ENCODE measurements around the gene CTSC. TPM values are rescaled to one million over a fixed set of nuclear protein-coding genes. Genes with fewer than 3 reads are reported as not detected.
A peak's percentile ranks its signal among the peaks of the same experiment; 100 is the strongest.

Gene CTSC
- total RNA-seq, 5 donors from 2014 or later (not counting 1 experiment from before 2014, with no cell fraction given): 42.7 to 64.5 (median 56.1) TPM

DNA sequence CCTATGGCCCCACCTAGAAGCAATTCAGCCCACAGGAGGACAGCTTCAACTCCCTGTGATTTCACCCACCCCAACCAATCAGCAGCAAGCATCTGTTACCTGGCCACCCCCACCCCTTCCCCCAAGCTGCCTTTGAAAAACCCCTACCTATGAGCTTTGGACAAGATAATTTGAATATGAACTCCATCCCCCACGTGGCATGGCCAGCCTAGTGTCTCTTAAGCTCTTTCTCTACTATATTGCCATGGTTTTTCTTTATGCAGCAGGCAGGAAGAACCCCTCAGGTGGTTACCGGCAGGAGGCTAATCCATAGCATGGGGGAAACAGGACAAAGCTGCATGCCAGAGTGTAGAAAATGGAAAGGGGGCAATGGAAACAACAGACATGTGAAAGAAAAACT is 29.0 kb downstream of the CTSC start:
- ChIA-PET CTCF (interaction anchor here (0.6 to 0.7 kb wide), 2 partner anchors 18 to 231 kb away, joined by 3 to 6 read pairs; no protein-coding TSS in a partner anchor), POLR2A (interaction anchor here (0.5 to 0.8 kb wide), 3 partner anchors 13 to 59 kb away, joined by 3 to 4 read pairs (median 3); partner anchors contain the start of gene CTSC (in 1 of the 2))
- no peak overlapping the region for H3K27ac ChIP-seq (ENCODE audit: low read length)
- Mint-ChIP-seq H3K27ac (no peak overlapping the region), H3K36me3 (peaks cover 75% of the 10 kb centered on the region), H3K4me1 (peaks cover 17 to 35% (median 33%) of the 10 kb centered on the region in 3 donors), H3K4me3 (no peak overlapping the region), H3K9me3 (no peaks in the 10 kb centered on the region), H3K27me3 (no peaks in the 10 kb centered on the region)
- WGBS (ENCODE audit: insufficient coverage): 100% methylated on average over 1 of the region's 2 CpGs
- H3K27me3 ChIP-seq (replicated peaks in 1 of 2; ENCODE audit: control insufficient read depth in 2 of 2, extremely low read depth in 1 of 2, insufficient read depth in 2 of 2, low read length in 1 of 2): no peaks in the 10 kb centered on the region
- no peak for ATAC-seq (replicated peaks in 1 of 4)
- H3K4me1 ChIP-seq (ENCODE audit: control insufficient read depth in 1 of 2, extremely low read depth in 1 of 2, insufficient read depth in 2 of 2, low read length in 2 of 2): peaks cover 0 to 7% of the 10 kb centered on the region in 2 experiments
- no peak overlapping the region for H3K4me3 ChIP-seq (ENCODE audit: control insufficient read depth in 1 of 2, extremely low read depth in 1 of 2, low read length in 1 of 2)
- H3K36me3 ChIP-seq (ENCODE audit: control insufficient read depth in 2 of 2, extremely low read depth in 1 of 2, insufficient read depth in 1 of 2, low read length in 1 of 2): peaks cover 0 to 47% of the 10 kb centered on the region in 2 donors
- DNase-seq: no peak
- H3K9me3 ChIP-seq: no peaks in the 10 kb centered on the region

DNA sequence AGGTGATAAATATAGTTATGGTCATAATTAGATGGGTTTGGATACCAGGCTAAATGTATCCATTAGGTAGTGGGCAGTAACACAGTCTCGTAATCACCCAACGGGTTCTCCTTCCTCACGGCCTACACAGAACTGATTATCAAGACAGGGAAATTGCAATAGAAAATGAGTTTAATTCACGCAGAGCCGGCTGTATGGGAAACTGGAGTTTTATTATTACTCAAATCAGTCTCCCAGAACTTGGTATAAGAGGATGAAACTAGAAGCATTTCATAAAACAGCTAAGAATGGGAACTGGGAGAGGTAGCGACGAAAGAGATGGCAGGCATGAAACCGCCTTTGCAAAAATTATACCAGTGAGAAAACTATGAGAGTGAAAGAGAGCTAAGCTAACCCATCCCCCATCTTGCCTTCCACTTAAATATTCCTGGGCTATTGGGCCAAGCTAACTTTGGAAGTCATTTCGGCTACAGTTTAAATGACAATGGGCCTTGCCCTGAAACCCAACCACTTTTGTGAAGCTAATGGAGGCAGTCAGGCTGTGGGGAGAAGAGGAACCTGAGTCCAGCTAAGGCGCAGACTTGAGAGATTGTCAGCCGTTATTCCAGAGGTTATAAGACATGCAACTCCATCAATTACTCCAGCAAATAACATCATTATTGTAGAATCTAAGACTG is 29.6 kb downstream of the CTSC start:
- Mint-ChIP-seq H3K36me3 (peaks cover 80% of the 10 kb centered on the region), H3K4me3 (no peak overlapping the region), H3K9me3 (no peaks in the 10 kb centered on the region), H3K4me1 (peaks cover 20 to 35% (median 33%) of the 10 kb centered on the region in 3 donors), H3K27me3 (no peaks in the 10 kb centered on the region), H3K27ac (no peak overlapping the region)
- H3K4me3 ChIP-seq (ENCODE audit: control insufficient read depth in 1 of 2, extremely low read depth in 1 of 2, low read length in 1 of 2): no peak overlapping the region
- no peak for DNase-seq
- no peaks in the 10 kb centered on the region for H3K9me3 ChIP-seq
- POLR2A ChIA-PET: interaction anchor here (0.5 to 0.8 kb wide), 2 partner anchors 13 to 60 kb away, joined by 3 to 4 read pairs; no protein-coding TSS in a partner anchor
- H3K27me3 ChIP-seq (replicated peaks in 1 of 2; ENCODE audit: control insufficient read depth in 2 of 2, extremely low read depth in 1 of 2, insufficient read depth in 2 of 2, low read length in 1 of 2): no peaks in the 10 kb centered on the region
- peaks cover 0 to 49% of the 10 kb centered on the region in 2 donors for H3K36me3 ChIP-seq (ENCODE audit: control insufficient read depth in 2 of 2, extremely low read depth in 1 of 2, insufficient read depth in 1 of 2, low read length in 1 of 2)
- no peak for ATAC-seq (replicated peaks in 1 of 4)
- CTCF ChIA-PET: interaction anchor here in 1 of 2 donors (0.9 kb wide), 1 partner anchor 12 kb away, joined by 3 read pairs; no protein-coding TSS in a partner anchor
- WGBS (ENCODE audit: insufficient coverage): no CpG with 5 or more reads among the region's 11 CpGs
- no peak overlapping the region for H3K27ac ChIP-seq (ENCODE audit: low read length)
- H3K4me1 ChIP-seq (ENCODE audit: control insufficient read depth in 1 of 2, extremely low read depth in 1 of 2, insufficient read depth in 2 of 2, low read length in 2 of 2): peaks cover 0 to 10% of the 10 kb centered on the region in 2 experiments

DNA sequence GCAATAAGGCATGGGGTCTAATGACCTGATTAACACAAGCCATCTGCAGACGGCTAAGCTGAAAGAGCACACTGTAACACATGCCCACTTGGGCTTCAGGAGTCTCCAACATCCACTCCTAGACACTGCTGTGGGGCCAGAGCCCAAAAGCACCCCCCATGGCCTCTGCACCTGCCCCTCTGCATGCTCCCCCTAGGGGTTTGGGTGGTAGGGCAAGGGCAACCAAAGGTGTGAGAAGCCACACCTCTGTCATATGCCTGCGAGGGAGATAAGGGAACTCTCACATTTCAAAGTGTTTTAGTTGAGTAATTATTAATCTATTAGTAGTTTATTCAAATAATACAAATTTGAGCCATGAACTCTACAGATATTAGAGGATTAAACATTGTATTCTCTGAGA is 30.8 kb downstream of the CTSC start:
- ATAC-seq (replicated peaks in 1 of 4) (no peak), DNase-seq (no peak)
- WGBS (ENCODE audit: insufficient coverage): no CpG with 5 or more reads among the region's 2 CpGs
- peaks cover 80% of the 10 kb centered on the region for H3K36me3 Mint-ChIP-seq
- peaks cover 22 to 39% (median 32%) of the 10 kb centered on the region in 3 donors for H3K4me1 Mint-ChIP-seq
- no peak overlapping the region for H3K4me3 Mint-ChIP-seq
- no peaks in the 10 kb centered on the region for H3K27me3 Mint-ChIP-seq
- CTCF ChIA-PET: interaction anchor here in 1 of 2 donors (0.7 to 0.9 kb wide), 2 partner anchors 13 to 1913 kb away, joined by 3 to 6 read pairs; no protein-coding TSS in a partner anchor
- Histone ChIP-seq H3K9me3 (no peaks in the 10 kb centered on the region), H3K36me3 (ENCODE audit: control insufficient read depth in 2 of 2, extremely low read depth in 1 of 2, insufficient read depth in 1 of 2, low read length in 1 of 2) (peaks cover 0 to 45% of the 10 kb centered on the region in 2 donors), H3K27ac (ENCODE audit: low read length) (no peak overlapping the region), H3K4me3 (ENCODE audit: control insufficient read depth in 1 of 2, extremely low read depth in 1 of 2, low read length in 1 of 2) (no peak overlapping the region), H3K27me3 (replicated peaks in 1 of 2; ENCODE audit: control insufficient read depth in 2 of 2, extremely low read depth in 1 of 2, insufficient read depth in 2 of 2, low read length in 1 of 2) (no peaks in the 10 kb centered on the region), H3K4me1 (ENCODE audit: control insufficient read depth in 1 of 2, extremely low read depth in 1 of 2, insufficient read depth in 2 of 2, low read length in 2 of 2) (peaks cover 0 to 13% of the 10 kb centered on the region in 2 experiments)
- H3K9me3 Mint-ChIP-seq: no peaks in the 10 kb centered on the region
- no peak overlapping the region for H3K27ac Mint-ChIP-seq
- POLR2A ChIA-PET: interaction anchor here in 1 of 2 donors (0.6 to 0.7 kb wide), 2 partner anchors 59 to 569 kb away, joined by 6 to 7 read pairs; no protein-coding TSS in a partner anchor

DNA sequence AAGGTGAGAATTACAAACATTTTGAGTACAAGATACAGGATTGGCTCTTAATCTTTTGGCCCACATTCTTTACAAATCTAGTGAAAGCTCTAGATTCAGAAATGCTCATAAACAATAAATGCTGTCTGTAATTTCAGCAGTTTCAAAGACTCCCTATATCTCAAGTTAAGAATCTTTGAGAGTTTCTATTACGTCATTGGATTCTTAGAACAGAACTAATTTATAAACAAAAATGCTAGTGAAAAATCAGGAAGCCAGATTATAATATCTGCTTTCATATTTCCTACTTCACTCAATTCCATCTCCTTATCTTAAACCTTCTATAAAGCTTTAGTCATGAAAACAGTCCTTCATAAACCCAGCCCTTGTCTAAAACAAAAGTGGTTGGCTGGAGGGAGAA is 32.1 kb downstream of the CTSC start:
- H3K27me3 Mint-ChIP-seq: no peaks in the 10 kb centered on the region
- ATAC-seq (replicated peaks in 1 of 4) (no peak), DNase-seq (no peak)
- Histone ChIP-seq H3K36me3 (ENCODE audit: control insufficient read depth in 2 of 2, extremely low read depth in 1 of 2, insufficient read depth in 1 of 2, low read length in 1 of 2) (peaks cover 0 to 47% of the 10 kb centered on the region in 2 donors), H3K4me1 (ENCODE audit: control insufficient read depth in 1 of 2, extremely low read depth in 1 of 2, insufficient read depth in 2 of 2, low read length in 2 of 2) (peaks cover 0 to 13% of the 10 kb centered on the region in 2 experiments), H3K27me3 (replicated peaks in 1 of 2; ENCODE audit: control insufficient read depth in 2 of 2, extremely low read depth in 1 of 2, insufficient read depth in 2 of 2, low read length in 1 of 2) (no peaks in the 10 kb centered on the region), H3K4me3 (ENCODE audit: control insufficient read depth in 1 of 2, extremely low read depth in 1 of 2, low read length in 1 of 2) (no peak overlapping the region), H3K27ac (ENCODE audit: low read length) (no peak overlapping the region), H3K9me3 (no peaks in the 10 kb centered on the region)
- POLR2A ChIA-PET: no interaction called here
- peaks cover 83% of the 10 kb centered on the region for H3K36me3 Mint-ChIP-seq
- no peaks in the 10 kb centered on the region for H3K9me3 Mint-ChIP-seq
- CTCF ChIA-PET: interaction anchor here in 1 of 2 donors (0.6 kb wide), 1 partner anchor 24 kb away, joined by 4 read pairs; no protein-coding TSS in a partner anchor
- no CpG with 5 or more reads among the region's 1 CpG for WGBS (ENCODE audit: insufficient coverage)
- H3K4me1 Mint-ChIP-seq: peaks cover 32 to 49% (median 40%) of the 10 kb centered on the region in 3 donors
- H3K27ac Mint-ChIP-seq: peak overlapping the region; percentile 8 to 50
- no peak overlapping the region for H3K4me3 Mint-ChIP-seq

DNA sequence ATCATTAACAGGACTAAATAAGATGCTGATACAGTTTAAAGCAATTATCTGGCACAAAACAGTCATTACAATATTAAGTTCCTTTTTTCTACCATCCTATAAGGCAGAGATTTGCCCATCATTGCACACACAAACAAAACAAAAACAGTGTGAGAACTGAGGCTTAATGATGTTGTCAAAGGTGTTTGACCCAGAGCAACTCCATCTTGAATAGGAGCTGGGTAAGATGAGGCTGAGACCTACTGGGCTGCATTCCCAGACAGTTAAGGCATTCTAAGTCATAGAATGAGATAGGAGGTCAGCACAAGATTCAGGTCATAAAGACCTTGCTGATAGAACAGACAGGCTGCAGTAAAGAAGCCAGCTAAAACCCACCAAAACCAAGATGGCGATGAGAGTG is 33.2 kb downstream of the CTSC start:
- H3K36me3 ChIP-seq (ENCODE audit: control insufficient read depth in 2 of 2, extremely low read depth in 1 of 2, insufficient read depth in 1 of 2, low read length in 1 of 2): peaks cover 0 to 58% of the 10 kb centered on the region in 2 donors
- H3K27me3 Mint-ChIP-seq: no peaks in the 10 kb centered on the region
- ChIA-PET POLR2A (no interaction called here), CTCF (no interaction called here)
- peaks cover 32 to 49% (median 38%) of the 10 kb centered on the region in 3 donors for H3K4me1 Mint-ChIP-seq
- H3K27me3 ChIP-seq (replicated peaks in 1 of 2; ENCODE audit: control insufficient read depth in 2 of 2, extremely low read depth in 1 of 2, insufficient read depth in 2 of 2, low read length in 1 of 2): no peaks in the 10 kb centered on the region
- no peaks in the 10 kb centered on the region for H3K9me3 Mint-ChIP-seq
- no peak overlapping the region for H3K27ac Mint-ChIP-seq
- H3K4me3 ChIP-seq (ENCODE audit: control insufficient read depth in 1 of 2, extremely low read depth in 1 of 2, low read length in 1 of 2): no peak overlapping the region
- no peaks in the 10 kb centered on the region for H3K9me3 ChIP-seq
- no peak overlapping the region for H3K4me3 Mint-ChIP-seq
- H3K27ac ChIP-seq (ENCODE audit: low read length): no peak overlapping the region
- no peak for DNase-seq
- WGBS (ENCODE audit: insufficient coverage): 83% methylated on average over 1 of the region's 1 CpG
- H3K36me3 Mint-ChIP-seq: peaks cover 85% of the 10 kb centered on the region
- H3K4me1 ChIP-seq (ENCODE audit: control insufficient read depth in 1 of 2, extremely low read depth in 1 of 2, insufficient read depth in 2 of 2, low read length in 2 of 2): peaks cover 0 to 13% of the 10 kb centered on the region in 2 experiments
- ATAC-seq (replicated peaks in 1 of 4): no peak

DNA sequence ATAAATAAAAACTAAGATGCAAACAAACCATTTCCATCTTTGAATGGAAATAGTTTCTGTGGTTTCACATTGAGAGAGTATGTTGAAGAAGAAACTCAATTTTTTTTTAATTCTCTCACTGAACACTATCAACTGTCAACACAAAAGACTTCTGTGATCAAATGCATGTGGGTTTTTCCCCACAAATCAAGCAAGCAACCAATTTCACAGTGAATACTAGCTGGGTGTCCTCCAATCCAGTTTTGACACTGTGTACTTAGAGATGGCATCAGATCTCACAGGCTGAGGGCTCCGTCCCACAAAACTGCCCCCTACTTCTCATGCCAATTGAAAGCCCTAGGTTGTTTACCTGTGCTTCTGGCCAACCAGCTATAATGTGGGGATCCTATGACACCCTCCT is 34.5 kb downstream of the CTSC start:
- Histone ChIP-seq H3K9me3 (no peaks in the 10 kb centered on the region), H3K27me3 (replicated peaks in 1 of 2; ENCODE audit: control insufficient read depth in 2 of 2, extremely low read depth in 1 of 2, insufficient read depth in 2 of 2, low read length in 1 of 2) (no peaks in the 10 kb centered on the region), H3K36me3 (ENCODE audit: control insufficient read depth in 2 of 2, extremely low read depth in 1 of 2, insufficient read depth in 1 of 2, low read length in 1 of 2) (peaks cover 0 to 55% of the 10 kb centered on the region in 2 donors), H3K4me1 (ENCODE audit: control insufficient read depth in 1 of 2, extremely low read depth in 1 of 2, insufficient read depth in 2 of 2, low read length in 2 of 2) (peaks cover 0 to 13% of the 10 kb centered on the region in 2 experiments), H3K4me3 (ENCODE audit: control insufficient read depth in 1 of 2, extremely low read depth in 1 of 2, low read length in 1 of 2) (no peak overlapping the region), H3K27ac (ENCODE audit: low read length) (no peak overlapping the region)
- ChIA-PET POLR2A (no interaction called here), CTCF (no interaction called here)
- Mint-ChIP-seq H3K27ac (peak overlapping the region in 1 of 2 donors; percentile 87), H3K4me1 (peaks cover 32 to 49% (median 42%) of the 10 kb centered on the region in 3 donors), H3K9me3 (no peaks in the 10 kb centered on the region), H3K27me3 (no peaks in the 10 kb centered on the region), H3K36me3 (peaks cover 83% of the 10 kb centered on the region), H3K4me3 (no peak overlapping the region)
- 60% methylated on average over 1 of the region's 1 CpG for WGBS (ENCODE audit: insufficient coverage)
- no peak for ATAC-seq (replicated peaks in 1 of 4)
- peak in 1 of 35 experiments; percentile 21 for DNase-seq
